ENCODE measurements around the gene FGF11. TPM values are rescaled to one million over a fixed set of nuclear protein-coding genes. Genes with fewer than 3 reads are reported as not detected.

FGF11 gene
- total and polyA plus RNA-seq, 2 of the 13 experiments (the other 11 are each of a cell fraction or from before 2014, with no cell fraction given): 0.20 to 7.6 TPM

DNA sequence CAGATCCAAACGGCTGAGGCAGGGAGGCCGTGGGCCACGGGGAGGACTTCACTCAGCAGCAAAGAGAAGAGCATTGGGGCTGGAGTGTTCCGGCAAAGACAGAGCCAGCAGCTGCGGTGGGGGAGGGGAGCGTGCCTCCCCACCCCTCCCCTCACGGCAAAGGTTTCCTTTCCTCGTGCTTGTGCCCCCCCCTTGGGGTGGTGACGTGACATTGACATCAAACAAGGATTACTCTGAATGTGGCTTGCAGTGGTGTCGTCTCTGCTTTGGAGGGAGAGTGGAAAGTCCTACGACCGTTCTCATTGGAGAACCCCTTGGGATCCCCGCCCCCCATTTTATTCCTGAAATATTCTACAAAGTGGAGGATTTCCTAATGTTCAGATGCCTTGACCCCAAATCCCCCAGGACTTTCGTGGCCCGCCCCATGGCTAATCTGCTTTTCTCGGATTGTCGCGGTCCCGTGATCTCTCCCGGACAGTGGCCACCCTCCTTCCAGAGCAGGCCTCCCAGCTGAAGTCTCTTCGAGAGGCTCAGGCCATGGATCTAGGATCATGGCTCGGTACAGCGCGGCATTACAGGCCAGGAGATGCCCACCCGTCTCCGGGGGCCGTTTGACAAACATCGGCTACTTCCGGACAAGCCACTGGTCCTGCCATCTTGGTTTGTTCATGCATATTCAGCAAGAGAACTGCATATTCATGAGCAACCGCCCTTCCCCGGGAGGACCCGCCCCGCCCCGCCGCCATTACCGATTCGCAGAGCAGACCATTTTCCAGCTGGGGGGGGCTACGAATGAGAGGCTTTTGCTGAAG lies 44.1 kb downstream of the FGF11 start (continued):
- TF ChIP-seq, protein P1, sequence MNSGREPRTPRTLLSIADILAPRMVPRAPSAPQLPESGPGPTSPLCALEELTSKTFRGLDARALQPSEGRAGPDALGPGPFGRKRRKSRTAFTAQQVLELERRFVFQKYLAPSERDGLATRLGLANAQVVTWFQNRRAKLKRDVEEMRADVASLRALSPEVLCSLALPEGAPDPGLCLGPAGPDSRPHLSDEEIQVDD (CRISPR knock-in tag; IDR thresholded peaks at IDR 0.05; ENCODE audit: borderline replicate concordance): no peak
- TF ChIP-seq NFATC3 (CRISPR knock-in tag; IDR thresholded peaks at IDR 0.05) (0 out of 2 replicates have a peak, but pooled peaks have one; percentile 20), ZNF501 (CRISPR knock-in tag; IDR thresholded peaks at IDR 0.05) (peak; percentile 91), KLF9 (CRISPR knock-in tag; IDR thresholded peaks at IDR 0.05; ENCODE audit: low read depth) (peak; percentile 38; the same call in 1 of the 2 replicates), FOXA3 (CRISPR knock-in tag; IDR thresholded peaks at IDR 0.05) (peak; percentile 45; the same call in 1 of the 2 replicates), ZNF292 (CRISPR knock-in tag; IDR thresholded peaks at IDR 0.05; ENCODE audit: borderline replicate concordance, low read depth) (0 out of 2 replicates have a peak, but pooled peaks have one; percentile 0), RXRB (CRISPR knock-in tag; IDR thresholded peaks at IDR 0.05; ENCODE audit: borderline replicate concordance) (peak; percentile 7; the same call in 1 of the 2 replicates), ELF3 (CRISPR knock-in tag; IDR thresholded peaks at IDR 0.05) (peak; percentile 36; the same call in 1 of the 2 replicates), ERF (CRISPR knock-in tag; IDR thresholded peaks at IDR 0.05) (0 out of 2 replicates have a peak, but pooled peaks have one; percentile 23), SRSF1 (optimal IDR thresholded peaks at IDR 0.05; ENCODE audit: low read depth, low read length) (no peak), RORA (CRISPR knock-in tag; IDR thresholded peaks at IDR 0.05) (no peak), CREB1 (IDR thresholded peaks at IDR 0.05) (peak; percentile 86), CREB1 (CRISPR knock-in tag; IDR thresholded peaks at IDR 0.05) (peak; percentile 93), SAP130 (CRISPR knock-in tag; IDR thresholded peaks at IDR 0.05; ENCODE audit: low read depth) (peak; percentile 80), SUZ12 (IDR thresholded peaks at IDR 0.05; ENCODE audit: low read depth, low read length) (no peak), RFX1 (IDR thresholded peaks at IDR 0.05) (no peak), ZNF792 (CRISPR knock-in tag; IDR thresholded peaks at IDR 0.05) (0 out of 2 replicates have a peak, but pooled peaks have one; percentile 19), SMAD1 (CRISPR knock-in tag; IDR thresholded peaks at IDR 0.05; ENCODE audit: borderline replicate concordance, low read depth) (0 out of 2 replicates have a peak, but pooled peaks have one; percentile 40), CAMTA2 (CRISPR knock-in tag; IDR thresholded peaks at IDR 0.05; ENCODE audit: borderline replicate concordance) (0 out of 2 replicates have a peak, but pooled peaks have one; percentile 52), ZNF121 (CRISPR knock-in tag; IDR thresholded peaks at IDR 0.05) (no peak), KDM5B (CRISPR knock-in tag; IDR thresholded peaks at IDR 0.05; ENCODE audit: borderline replicate concordance) (peak; percentile 44; the same call in 1 of the 2 replicates), ESRRA (CRISPR knock-in tag; IDR thresholded peaks at IDR 0.05; ENCODE audit: low read depth) (0 out of 2 replicates have a peak, but pooled peaks have one; percentile 23)
- TF ChIP-seq, protein P2, sequence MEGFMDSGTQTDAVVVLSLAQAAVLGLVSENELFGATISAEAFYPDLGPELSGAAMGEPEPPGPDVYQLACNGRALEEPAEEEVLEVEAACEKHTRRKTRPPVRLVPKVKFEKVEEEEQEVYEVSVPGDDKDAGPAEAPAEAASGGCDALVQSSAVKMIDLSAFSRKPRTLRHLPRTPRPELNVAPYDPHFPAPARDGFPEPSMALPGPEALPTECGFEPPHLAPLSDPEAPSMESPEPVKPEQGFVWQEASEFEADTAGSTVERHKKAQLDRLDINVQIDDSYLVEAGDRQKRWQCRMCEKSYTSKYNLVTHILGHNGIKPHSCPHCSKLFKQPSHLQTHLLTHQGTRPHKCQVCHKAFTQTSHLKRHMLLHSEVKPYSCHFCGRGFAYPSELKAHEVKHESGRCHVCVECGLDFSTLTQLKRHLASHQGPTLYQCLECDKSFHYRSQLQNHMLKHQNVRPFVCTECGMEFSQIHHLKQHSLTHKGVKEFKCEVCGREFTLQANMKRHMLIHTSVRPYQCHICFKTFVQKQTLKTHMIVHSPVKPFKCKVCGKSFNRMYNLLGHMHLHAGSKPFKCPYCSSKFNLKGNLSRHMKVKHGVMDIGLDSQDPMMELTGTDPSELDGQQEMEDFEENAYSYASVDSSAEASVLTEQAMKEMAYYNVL (CRISPR knock-in tag; IDR thresholded peaks at IDR 0.05; ENCODE audit: borderline replicate concordance): peak; percentile 26; the same call in 1 of the 2 replicates
- TF ChIP-seq, protein P3, sequence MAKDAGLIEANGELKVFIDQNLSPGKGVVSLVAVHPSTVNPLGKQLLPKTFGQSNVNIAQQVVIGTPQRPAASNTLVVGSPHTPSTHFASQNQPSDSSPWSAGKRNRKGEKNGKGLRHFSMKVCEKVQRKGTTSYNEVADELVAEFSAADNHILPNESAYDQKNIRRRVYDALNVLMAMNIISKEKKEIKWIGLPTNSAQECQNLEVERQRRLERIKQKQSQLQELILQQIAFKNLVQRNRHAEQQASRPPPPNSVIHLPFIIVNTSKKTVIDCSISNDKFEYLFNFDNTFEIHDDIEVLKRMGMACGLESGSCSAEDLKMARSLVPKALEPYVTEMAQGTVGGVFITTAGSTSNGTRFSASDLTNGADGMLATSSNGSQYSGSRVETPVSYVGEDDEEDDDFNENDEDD (CRISPR knock-in tag; IDR thresholded peaks at IDR 0.05; ENCODE audit: borderline replicate concordance): peak; percentile 51; the same call in 1 of the 2 replicates

All from HepG2 (cell line).